IMR-90 (cell line): ENCODE data around the gene LRSAM1. TPM values are rescaled to one million over a fixed set of nuclear protein-coding genes. Genes with fewer than 3 reads are reported as not detected.

Experiments
- ATAC-seq: fragments of 200-7000 bp; cut with Tn5 transposase; 2 replicates; pipeline ENCODE4 v1.9.1; 2020; ENCODE audit warnings: low read depth, mild to moderate bottlenecking, moderate library complexity
- BruUV-seq: library from RNA; stranded (reverse); fragments of 400-500 nt; replicated peaks from 2 replicates; lab custom pipeline; 2021; lab: Mats Ljungman, UMichigan
- CTCF ChIA-PET: fragments of 300-600 bp; formaldehyde crosslinking; extraction: SDS; loops from one replicate; lab custom pipeline; 2021; ENCODE audit warnings: antibody characterized with exemption; lab: Yijun Ruan, JAX
- POLR2A ChIA-PET: fragments of 300-600 bp; sonication (Branson Sonifier 250); formaldehyde crosslinking; loops from one replicate; lab custom pipeline; 2022; ENCODE audit warnings: antibody characterized with exemption; ENCODE audit not compliant: unreplicated experiment; lab: Charles Lee
- DNase-seq: peaks from one replicate; pipeline ENCODE4 v3.0.0; 2013
- H2AFZ ChIP-seq: replicated peaks from 2 replicates; pipeline ENCODE3; 2013; ENCODE audit warnings: low read length, mild to moderate bottlenecking; ENCODE audit not compliant: poor library complexity
- H2AK5ac ChIP-seq: 2 replicates; pipeline ENCODE4 v1.6.1; 2013; ENCODE audit warnings: low read depth, low read length, inconsistent platforms
- H2AK9ac ChIP-seq: replicated peaks from 2 replicates; pipeline ENCODE3; 2013; ENCODE audit warnings: mild to moderate bottlenecking, low read depth, low read length, moderate library complexity; ENCODE audit not compliant: poor library complexity
- H2BK120ac ChIP-seq: 2 replicates; pipeline ENCODE4 v1.6.1; 2013; ENCODE audit warnings: low read depth, low read length, inconsistent platforms
- H2BK15ac ChIP-seq: 3 replicates; pipeline ENCODE4 v1.6.1; 2013; ENCODE audit warnings: low read depth, low read length, inconsistent platforms
- H2BK20ac ChIP-seq: 2 replicates; pipeline ENCODE4 v1.6.1; 2013; ENCODE audit warnings: low read depth, mild to moderate bottlenecking, inconsistent platforms, low read length, moderate library complexity
- H2BK5ac ChIP-seq: 2 replicates; pipeline ENCODE4 v1.6.1; 2013; ENCODE audit warnings: mild to moderate bottlenecking, low read depth, low read length, inconsistent platforms; ENCODE audit not compliant: poor library complexity, severe bottlenecking
- H3K14ac ChIP-seq: replicated peaks from 2 replicates; pipeline ENCODE4 v1.6.1; 2013; ENCODE audit warnings: low read depth, low read length, inconsistent platforms
- H3K18ac ChIP-seq: 2 replicates; pipeline ENCODE4 v1.6.1; 2013; ENCODE audit warnings: low read depth, low read length, control low read depth
- H3K23ac ChIP-seq: 2 replicates; pipeline ENCODE4 v1.6.1; 2013; ENCODE audit warnings: low read depth, low read length, inconsistent platforms
- H3K27ac ChIP-seq: 2 replicates; pipeline ENCODE4 v1.5.1; 2013; ENCODE audit warnings: mild to moderate bottlenecking, control low read depth, low read length; ENCODE audit not compliant: insufficient read depth
- H3K27me3 ChIP-seq: 2 replicates; pipeline ENCODE4 v1.6.1; 2013; ENCODE audit warnings: low read length; ENCODE audit not compliant: control insufficient read depth, insufficient read depth
- H3K36me3 ChIP-seq: 2 replicates; pipeline ENCODE4 v1.6.1; 2013; ENCODE audit warnings: low read length, mixed read lengths; ENCODE audit not compliant: control insufficient read depth, insufficient read depth
- H3K4ac ChIP-seq: 2 replicates; pipeline ENCODE4 v1.6.1; 2013; ENCODE audit warnings: low read depth, low read length, inconsistent platforms
- H3K4me1 ChIP-seq: 2 replicates; pipeline ENCODE4 v1.6.1; 2013; ENCODE audit warnings: low read length, mixed read lengths; ENCODE audit not compliant: control insufficient read depth, insufficient read depth
- H3K4me2 ChIP-seq: 2 replicates; pipeline ENCODE4 v1.6.1; 2013; ENCODE audit warnings: low read depth, mild to moderate bottlenecking, control low read depth, low read length, moderate library complexity
- H3K4me3 ChIP-seq: 2 replicates; pipeline ENCODE4 v1.5.1; 2013; ENCODE audit warnings: low read depth, mild to moderate bottlenecking, control low read depth, low read length, moderate library complexity; ENCODE audit not compliant: insufficient read depth
- H3K56ac ChIP-seq: 2 replicates; pipeline ENCODE4 v1.6.1; 2013; ENCODE audit warnings: low read length, inconsistent platforms; ENCODE audit not compliant: insufficient read depth; ENCODE audit errors: extremely low read depth
- H3K79me1 ChIP-seq, 2 experiments: 2 replicates each; pipeline ENCODE4 v1.6.1; 2013; ENCODE audit warnings: low read length in 2 of 2, inconsistent platforms in 1 of 2, low read depth in 1 of 2
- H3K9ac ChIP-seq: 2 replicates; pipeline ENCODE4 v1.6.1; 2013; ENCODE audit warnings: low read depth, low read length, control low read depth
- H3K9me1 ChIP-seq: 2 replicates; pipeline ENCODE4 v1.6.1; 2013; ENCODE audit warnings: low read length, inconsistent platforms; ENCODE audit not compliant: insufficient read depth
- H3K9me3 ChIP-seq: 2 replicates; pipeline ENCODE4 v1.6.1; 2013; ENCODE audit warnings: low read length; ENCODE audit not compliant: control insufficient read depth, insufficient read depth
- H4K20me1 ChIP-seq: 2 replicates; pipeline ENCODE4 v1.6.1; 2013; ENCODE audit warnings: low read length, inconsistent platforms; ENCODE audit not compliant: insufficient read depth
- H4K5ac ChIP-seq: 2 replicates; pipeline ENCODE4 v1.6.1; 2013; ENCODE audit warnings: mild to moderate bottlenecking, low read depth, low read length, control low read depth
- H4K8ac ChIP-seq, 2 experiments: 2 replicates each; pipeline ENCODE4 v1.6.1; 2013; ENCODE audit warnings: low read depth in 2 of 2, low read length in 2 of 2, control low read depth in 1 of 2, inconsistent platforms in 1 of 2
- H4K91ac ChIP-seq: 2 replicates; pipeline ENCODE4 v1.6.1; 2013; ENCODE audit warnings: low read depth, low read length, inconsistent platforms; ENCODE audit not compliant: insufficient read depth
- BHLHE40 ChIP-seq: fragments of 150-350 bp; IDR thresholded peaks from 2 replicates; pipeline ENCODE4 v1.6.1; 2016; ENCODE audit warnings: mild to moderate bottlenecking, low read depth, low read length
- CEBPB ChIP-seq: IDR thresholded peaks from 2 replicates; pipeline ENCODE4 v1.6.1; 2012; ENCODE audit warnings: low read depth, low read length, improper control_type of control experiment
- CHD1 ChIP-seq: IDR thresholded peaks from 2 replicates; pipeline ENCODE4 v1.6.1; 2012; ENCODE audit warnings: low read depth, low read length, improper control_type of control experiment
- ELK1 ChIP-seq: fragments of 150-350 bp; IDR thresholded peaks from 2 replicates; pipeline ENCODE4 v1.6.1; 2016; ENCODE audit warnings: low read depth, mild to moderate bottlenecking, low read length, moderate library complexity, borderline replicate concordance
- MAFK ChIP-seq: IDR thresholded peaks from 2 replicates; pipeline ENCODE4 v1.6.1; 2012; ENCODE audit warnings: low read depth, low read length, improper control_type of control experiment
- NFE2L2 ChIP-seq: fragments of 150-350 bp; IDR thresholded peaks from 2 replicates; pipeline ENCODE4 v1.6.1; 2016; ENCODE audit warnings: low read depth, mild to moderate bottlenecking, low read length
- POLR2A ChIP-seq: IDR thresholded peaks from 2 replicates; pipeline ENCODE4 v1.6.1; 2012; ENCODE audit warnings: mild to moderate bottlenecking, low read depth, low read length
- RAD21 ChIP-seq: IDR thresholded peaks from 2 replicates; pipeline ENCODE4 v1.6.1; 2012; ENCODE audit warnings: low read length, improper control_type of control experiment
- RCOR1 ChIP-seq: IDR thresholded peaks from 2 replicates; pipeline ENCODE4 v1.6.1; 2012; ENCODE audit warnings: mild to moderate bottlenecking, low read length, improper control_type of control experiment; ENCODE audit not compliant: insufficient replicate concordance
- WGBS, 2 experiments: methylation state at CpG; one replicate each; pipeline versions ENCODE4 v1.1.5 to v1.1.7; 2013; ENCODE audit warnings: missing lambda C conversion rate in 2 of 2; ENCODE audit not compliant: insufficient read length in 1 of 2; ENCODE audit errors: extremely low coverage in 2 of 2; 5-methylcytosine and 5-hydroxymethylcytosine counted together
- dilution Hi-C: fragments of 300-500 bp; cut with HindIII; formaldehyde crosslinking; loops from one replicate; pipeline ENCODE4 v1.14.3; 2018; ENCODE audit warnings: low sequenced_read_pairs; ENCODE audit not compliant: unreplicated experiment
- in situ Hi-C: fragments of 300-500 bp; cut with MboI; formaldehyde crosslinking; loops from 3 replicates; pipeline ENCODE4 v1.14.3; 2019; ENCODE audit warnings: low sequenced_read_pairs, inconsistent platforms, mixed read lengths
- intact Hi-C: fragments of 100-400 bp; cut with micrococcal nuclease; formaldehyde crosslinking; loops from 2 replicates; pipeline ENCODE4 v1.10.0; 2022
- polyA plus RNA-seq, 3 experiments: library from polyadenylated mRNA; depleted of rRNA; stranded (reverse); fragments of >200 nt; gene quantifications; 2 replicates each; pipeline ENCODE4 v1.2.3, GENCODE V29; 2012; ENCODE audit warnings: low replicate concordance in 1 of 3
- total RNA-seq: library from RNA; depleted of rRNA; stranded (reverse); fragments of >200 nt; gene quantifications from 2 replicates; pipeline ENCODE4 v1.2.3, GENCODE V29; 2012

LRSAM1 gene
- total and polyA plus RNA-seq, 2 of the 4 experiments (the other 2 are of a cell fraction), result 3.0 to 9.3 TPM

GRCh38 chr9:127470662-127471061, 19.4 kb downstream of the LRSAM1 start:
- Histone ChIP-seq H3K9me3 (no peaks in the 10 kb centered on the region), H3K4me2 (no peak overlapping the region), H3K4me3 (no peak overlapping the region), H3K4ac (no peak overlapping the region), H4K20me1 (no peaks in the 10 kb centered on the region), H2AK5ac (no peak overlapping the region), H2BK20ac (no peak overlapping the region), H3K27ac (no peak overlapping the region), H3K9ac (no peak overlapping the region), H3K9me1 (no peaks in the 10 kb centered on the region), H3K56ac (no peak overlapping the region), H3K4me1 (no peaks in the 10 kb centered on the region; the same call in 1 of the 2 replicates), H3K23ac (no peak overlapping the region), H2AK9ac (no peak overlapping the region), H3K14ac (no peak overlapping the region), H3K18ac (no peak overlapping the region), H2BK5ac (no peak overlapping the region), H3K36me3 (peaks cover 19% of the 10 kb centered on the region), H2AFZ (no peak overlapping the region), H4K5ac (no peak overlapping the region), H4K91ac (no peak overlapping the region), H2BK120ac (no peak overlapping the region), H3K79me1 (no peaks in the 10 kb centered on the region; a peak in 1 of 4 replicates), H3K27me3 (no peaks in the 10 kb centered on the region), H4K8ac (no peak overlapping the region), H2BK15ac (no peak overlapping the region)
- ATAC-seq (no peak), DNase-seq (no peak)
- POLR2A ChIA-PET, result no interaction called here
- BruUV-seq, result no TSS peak
- CTCF ChIA-PET, result no interaction called here
- dilution Hi-C loops (no loop called here), in situ Hi-C loops (no loop called here), intact Hi-C loops (no loop called here)
- WGBS, 2 experiments, result no CpG with 5 or more reads among the region's 3 CpGs
- TF ChIP-seq CHD1, result no peak
- TF ChIP-seq NFE2L2, result no peak
- no peak for TF ChIP-seq POLR2A
- no peak for TF ChIP-seq RCOR1
- no peak for TF ChIP-seq CEBPB
- TF ChIP-seq BHLHE40, result no peak
- no peak for TF ChIP-seq ELK1
- no peak for TF ChIP-seq MAFK
- TF ChIP-seq RAD21, result no peak
